Stimulated activated CD8-positive, alpha-beta memory T cell treated with anti-CD3 and anti-CD28 coated beads, Interleukin-15, amount 100 ng/mL, for 48 hours (primary cell): Measurements from ENCODE around the gene SGK1.
A peak's percentile ranks its signal among the peaks of the same experiment; 100 is the strongest.
"Not testable (repeated sequence)": the region's sequence is repeated elsewhere in the genome, so short reads cannot be mapped to it uniquely, and the experiment has no call there.

Source experiments
- DNase-seq, 2 donors: peaks; one replicate each; pipeline ENCODE4 v3.0.0-alpha.2; 2020; ENCODE audit warnings: low read depth in 2 of 2

SGK1 gene

GRCh38 chr6:134253681-134254080 lies 64.2 kb downstream of the SGK1 start:
- DNase-seq = no peak

DNA sequence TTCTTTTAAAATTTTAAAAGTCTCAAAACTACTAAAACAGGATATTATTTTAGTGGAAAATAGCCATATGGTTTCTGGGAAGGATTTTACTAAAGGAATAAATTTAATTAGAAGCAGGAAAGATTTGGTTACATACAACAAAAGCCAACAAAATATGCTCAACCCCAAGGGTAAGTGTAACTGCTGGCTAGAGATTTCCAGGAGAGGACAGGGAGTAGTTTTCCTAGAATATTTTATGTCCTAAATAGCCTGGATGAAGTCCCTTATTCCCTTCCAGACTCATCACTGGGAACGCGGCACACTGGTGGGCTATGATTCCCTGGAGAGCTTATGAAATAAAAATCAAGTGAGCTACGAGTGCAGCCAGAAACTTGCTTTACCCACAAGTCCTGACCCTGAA lies 66.6 kb downstream of the SGK1 start:
- DNase-seq = no peak

GRCh38 chr6:134250776-134251175 lies 67.1 kb downstream of the SGK1 start:
- no peak for DNase-seq

- DNase-seq = no peak
Observed at GRCh38 chr6:134249759-134250602, 67.9 kb downstream of the SGK1 start.

GRCh38 chr6:134249239-134249758 lies 68.6 kb downstream of the SGK1 start:
- no peak for DNase-seq

DNA sequence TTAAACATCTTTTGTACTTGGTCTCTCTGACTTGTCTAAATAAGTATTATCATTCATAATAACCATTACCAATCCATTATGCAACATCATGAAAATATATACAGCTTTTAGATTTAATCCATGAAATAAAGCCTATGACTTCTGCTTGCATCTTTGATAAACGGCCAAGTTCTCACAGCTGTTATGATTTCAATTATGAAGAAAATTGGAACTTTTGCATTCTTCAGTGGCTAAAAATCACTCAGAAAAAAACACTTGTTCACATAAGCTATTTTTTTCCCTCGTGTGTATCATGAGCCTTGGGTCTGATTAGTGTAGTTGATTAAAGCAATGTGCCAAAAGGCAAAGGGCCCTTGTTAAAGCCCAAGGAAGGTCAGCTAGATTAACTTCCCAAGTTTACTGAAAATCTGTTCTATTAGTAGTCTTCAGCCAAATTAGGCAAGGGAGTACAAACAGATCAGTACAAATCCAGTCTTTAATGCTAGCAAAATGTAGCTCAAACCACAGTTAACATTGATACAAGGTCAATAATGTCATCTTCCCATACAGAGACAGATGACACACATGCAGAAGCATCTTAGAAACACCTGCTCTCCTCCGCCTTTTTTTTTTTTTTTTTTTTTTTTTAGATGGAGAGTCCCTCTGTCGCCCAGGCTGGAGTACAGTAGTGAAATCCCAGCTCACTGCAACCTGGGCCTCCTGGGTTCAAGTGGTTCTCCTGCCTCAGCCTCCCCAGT lies 69.9 kb downstream of the SGK1 start:
- DNase-seq = no peak

- peak; percentile 55 for DNase-seq
Observed at GRCh38 chr6:134247231-134247833, 70.6 kb downstream of the SGK1 start.

DNA sequence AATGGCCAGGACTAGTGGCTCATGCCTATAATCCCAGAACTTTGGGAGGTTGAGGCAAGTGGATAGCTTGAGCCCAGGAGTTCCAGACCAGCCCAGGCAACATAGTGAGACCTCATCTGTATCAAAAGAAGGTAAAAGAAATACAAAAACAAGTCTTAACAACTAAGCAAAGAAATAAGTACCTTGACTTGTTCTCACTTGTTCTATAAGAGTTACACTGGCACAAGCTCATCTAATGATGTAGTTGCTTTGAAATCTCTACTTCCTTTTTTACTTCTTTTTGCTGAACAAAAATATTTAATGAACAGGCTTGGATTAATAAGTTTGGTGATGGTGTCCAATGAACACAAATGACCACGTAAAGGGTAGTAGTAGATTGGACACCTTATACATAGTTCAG lies 72.2 kb downstream of the SGK1 start:
- no peak for DNase-seq

DNA sequence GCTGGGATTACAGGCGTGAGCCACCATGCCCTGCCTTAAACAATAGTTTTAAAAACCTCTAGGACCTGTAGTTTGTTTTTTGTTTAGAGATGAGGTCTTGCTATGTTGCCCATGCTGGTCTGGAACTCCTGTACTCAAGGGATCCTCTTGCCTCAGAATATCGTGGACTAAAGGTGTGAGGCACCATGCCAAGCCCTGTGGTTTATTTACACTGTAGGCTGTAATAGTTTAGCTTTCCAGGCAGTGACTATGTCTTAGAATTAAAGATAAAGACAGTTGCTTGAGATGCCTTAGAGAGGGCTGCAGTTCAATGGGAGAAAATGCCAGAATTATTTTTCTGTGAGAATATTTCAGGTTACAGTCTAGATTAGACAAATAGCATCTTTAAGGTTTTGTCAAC lies 72.9 kb downstream of the SGK1 start:
- no peak for DNase-seq

DNA sequence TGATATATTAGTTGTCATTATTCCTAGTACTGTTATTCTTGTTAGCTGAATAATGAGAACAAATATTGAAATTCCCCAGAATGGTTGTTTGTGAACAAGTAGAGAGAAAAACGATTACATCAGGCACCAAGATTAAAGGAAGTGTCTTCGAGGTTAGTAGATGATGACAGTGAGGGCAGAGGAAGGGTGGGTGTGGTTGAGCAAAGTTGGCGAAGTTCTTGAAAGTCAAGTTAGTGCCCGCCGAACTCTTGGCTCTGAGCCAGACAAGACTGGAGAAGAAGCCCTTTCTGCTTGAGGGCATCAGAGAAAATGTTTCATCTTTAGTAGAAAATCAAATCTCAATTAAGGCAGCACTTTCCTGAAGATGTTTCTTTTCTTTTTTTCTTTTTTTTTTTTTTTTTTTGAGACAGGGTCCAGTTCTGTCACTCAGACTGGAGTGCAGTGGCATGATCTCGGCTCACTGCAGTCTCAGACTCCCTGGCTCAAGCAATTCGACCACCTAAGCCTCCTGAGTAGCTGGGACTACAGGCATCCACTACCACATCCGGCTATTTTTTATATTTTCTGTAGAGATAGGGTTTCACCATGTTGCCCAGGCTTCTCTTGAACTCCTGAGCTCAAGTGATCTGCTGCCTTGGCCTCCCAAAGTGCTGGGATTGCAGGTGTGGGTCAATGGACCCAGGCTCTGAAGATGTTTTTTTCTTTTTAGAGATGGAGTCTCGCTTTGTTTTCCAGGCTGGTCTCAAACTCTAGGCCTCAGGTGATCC lies 77.1 kb downstream of the SGK1 start:
- DNase-seq = peak; percentile 32 to 45

DNA sequence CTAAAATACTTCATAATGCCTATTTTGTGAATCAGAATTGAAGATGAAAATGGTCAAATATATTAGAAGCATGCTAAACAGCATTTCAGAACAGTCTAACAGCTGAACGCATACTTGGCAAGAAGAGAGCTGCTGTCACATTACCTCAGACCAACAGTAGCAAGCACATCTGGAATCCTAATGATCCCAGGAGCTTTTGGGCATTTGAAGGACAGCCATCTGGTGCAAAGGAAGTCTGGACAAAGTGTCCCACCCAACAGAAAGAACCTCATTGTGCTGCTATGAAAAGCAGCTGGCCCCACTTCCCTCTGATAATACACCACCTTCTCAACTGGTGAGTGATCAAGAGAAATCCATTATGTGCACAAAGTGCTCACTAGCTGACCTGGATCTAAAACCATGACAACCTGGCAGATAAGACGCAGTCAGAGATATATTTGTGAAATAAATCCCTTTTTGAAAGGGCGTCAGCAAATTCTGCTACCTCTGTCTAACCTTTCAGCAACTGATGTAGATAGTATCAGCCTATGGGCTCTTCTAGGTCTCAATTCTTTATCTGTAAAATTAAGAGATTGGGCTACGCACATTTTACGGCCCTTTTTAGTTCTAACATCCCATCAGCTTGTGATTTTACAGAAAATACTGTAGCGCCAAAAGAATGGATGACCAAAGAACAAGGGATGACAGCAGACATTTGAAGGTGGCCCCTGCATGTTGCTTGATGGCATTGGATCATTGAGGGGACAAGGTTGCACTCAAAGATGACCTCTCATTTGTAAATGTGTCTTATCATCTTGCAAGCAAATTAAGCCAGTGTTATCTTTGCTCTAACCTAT lies 78.7 kb downstream of the SGK1 start:
- no peak for DNase-seq

- DNase-seq = no peak
Observed at GRCh38 chr6:134238006-134238405, 79.9 kb downstream of the SGK1 start.

GRCh38 chr6:134235937-134236751 lies 81.8 kb downstream of the SGK1 start:
- no peak for DNase-seq

- not testable (repeated sequence) for DNase-seq
Observed at GRCh38 chr6:134235334-134235733, 82.6 kb downstream of the SGK1 start.

- no peak for DNase-seq
Observed at GRCh38 chr6:134233180-134233955, 84.5 kb downstream of the SGK1 start.

DNA sequence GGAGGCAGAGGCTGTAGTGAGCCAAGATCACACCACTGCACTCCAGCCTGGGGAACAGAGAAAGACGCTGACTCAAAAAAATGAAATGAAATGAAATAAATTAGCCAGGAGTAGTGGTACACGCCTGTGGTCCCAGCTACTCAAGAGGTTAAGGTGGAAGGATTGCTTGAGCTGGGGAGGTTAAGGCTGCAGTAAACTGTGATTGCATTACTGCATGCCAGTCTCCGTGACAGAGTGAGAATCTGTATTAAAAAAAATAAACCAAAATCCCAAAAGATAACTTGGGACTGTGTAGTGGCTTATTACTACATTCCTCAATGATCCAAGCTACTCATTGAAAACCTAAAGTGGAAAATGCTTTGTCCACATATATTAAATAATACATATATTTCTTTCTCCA lies 87.0 kb downstream of the SGK1 start:
- DNase-seq = no peak

DNA sequence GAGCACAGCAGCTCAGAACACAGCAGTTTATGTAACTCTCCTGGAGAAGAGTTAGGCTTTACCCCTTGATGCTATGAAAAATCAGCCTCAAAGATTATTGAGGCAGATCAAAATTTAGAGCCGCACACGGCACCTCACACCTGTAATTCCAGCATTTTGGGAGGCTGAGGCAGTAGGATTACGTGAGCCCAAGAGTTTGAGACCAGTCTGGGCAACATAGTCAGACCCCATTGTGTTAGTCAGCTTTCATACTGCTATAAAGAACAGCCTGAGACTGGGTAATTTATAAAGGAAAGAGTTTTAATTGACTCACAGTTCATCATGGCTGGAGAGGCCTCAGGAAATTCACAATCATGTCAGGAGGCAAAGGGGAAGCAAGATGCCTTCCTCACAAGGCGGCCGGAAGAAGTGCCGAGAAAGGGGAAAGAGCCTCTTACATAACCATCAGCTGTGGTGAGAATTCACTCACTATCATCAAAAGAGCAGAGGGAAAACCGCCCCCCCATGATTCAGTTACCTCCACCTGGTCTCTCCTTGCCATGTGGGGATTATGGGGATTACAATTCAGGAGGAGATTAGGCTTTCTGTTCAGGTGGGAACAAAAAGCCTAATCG lies 87.7 kb downstream of the SGK1 start:
- no peak for DNase-seq

DNA sequence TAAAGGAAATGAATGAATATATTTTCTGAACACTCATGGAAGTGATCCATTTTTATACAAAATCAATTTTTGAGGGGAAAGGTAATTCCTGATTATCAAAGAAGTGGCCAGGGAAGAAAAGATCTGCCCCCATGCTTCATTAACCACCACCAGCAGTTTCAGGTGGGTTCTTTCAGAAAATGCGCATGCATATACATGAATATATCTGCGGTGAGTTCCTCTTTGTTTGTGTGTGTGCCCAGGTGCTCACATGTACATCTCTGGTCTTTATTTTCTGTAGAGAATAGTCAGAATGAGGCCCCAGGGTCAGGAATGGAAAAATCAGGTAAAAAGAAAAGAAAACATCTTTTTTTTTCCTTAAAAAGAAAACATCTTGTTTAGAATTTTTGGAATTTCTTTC lies 88.4 kb downstream of the SGK1 start:
- no peak for DNase-seq
